AG09309 (cell line): ENCODE data around the gene WDR88.

ENCODE experiments used
- DNase-seq: peaks from one replicate; pipeline ENCODE4 v3.0.0-alpha.2; 2010; ENCODE audit warnings: low read depth
- H3K4me3 ChIP-seq: 2 replicates; pipeline ENCODE4 v1.5.1; 2011; ENCODE audit warnings: mild to moderate bottlenecking, low read depth, low read length, moderate library complexity; ENCODE audit not compliant: control insufficient read depth
- CTCF ChIP-seq: IDR thresholded peaks from 2 replicates; pipeline ENCODE4 v1.5.1; 2011; ENCODE audit warnings: mild to moderate bottlenecking, low read depth, low read length, inconsistent platforms; ENCODE audit not compliant: insufficient read depth, control insufficient read depth; ENCODE audit errors: missing control alignments

The WDR88 gene

DNA sequence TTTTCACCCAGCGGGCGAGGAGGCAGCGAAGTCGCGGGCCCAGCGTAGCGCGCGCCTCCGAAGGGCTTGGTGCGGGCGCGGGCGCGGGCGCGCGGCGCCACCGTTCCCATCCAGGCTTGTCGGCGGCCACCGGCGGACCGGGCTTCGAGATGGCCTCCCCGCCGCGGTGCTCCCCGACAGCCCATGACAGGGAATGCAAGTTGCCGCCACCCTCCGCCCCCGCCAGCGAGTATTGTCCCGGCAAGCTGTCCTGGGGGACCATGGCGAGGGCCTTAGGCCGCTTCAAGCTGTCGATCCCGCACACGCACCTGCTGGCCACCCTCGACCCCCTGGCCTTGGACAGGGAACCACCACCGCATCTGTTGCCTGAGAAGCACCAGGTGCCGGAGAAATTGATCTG, at the start of gene WDR88:
WDR88 (plus strand) TSS at position 94 of the 400 bp plus-strand sequence; CDS start at position 150, 56 bp downstream.
- DNase-seq = no peak
- TF ChIP-seq CTCF = no peak
- no peak within 1 kb of the TSS for H3K4me3 ChIP-seq

DNA sequence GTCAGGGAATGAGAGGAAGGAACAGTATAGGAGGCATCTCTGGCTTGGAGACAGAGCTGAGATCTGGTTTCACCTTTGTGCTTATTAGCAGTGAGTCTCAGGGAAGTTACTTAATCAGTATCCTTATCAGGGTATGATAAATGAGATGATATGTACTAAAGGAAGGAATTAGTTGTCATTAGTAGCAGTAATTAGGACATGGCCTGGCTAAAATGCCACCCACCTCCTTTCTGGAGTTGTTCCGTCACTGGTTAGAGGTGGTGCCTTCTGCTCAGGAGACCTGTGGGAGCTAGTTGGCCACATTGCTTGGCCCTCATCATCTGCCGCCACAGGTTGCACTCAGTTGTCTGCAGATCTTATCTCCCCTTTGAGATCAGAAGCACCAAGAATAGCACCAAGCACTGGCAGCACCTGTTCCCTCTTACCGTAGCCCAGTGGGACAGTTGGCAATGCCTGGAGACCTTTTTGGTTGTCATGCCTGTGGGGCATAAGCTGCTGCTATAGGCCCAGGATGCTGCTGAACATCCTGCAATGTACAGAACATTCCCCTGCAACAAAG, 46.3 kb upstream of the WDR88 start:
- TF ChIP-seq CTCF = no peak
- DNase-seq = no peak
- H3K4me3 ChIP-seq = no peak overlapping the region

GRCh38 chr19:33086955-33087354, 45.0 kb upstream of the WDR88 start:
- no peak for DNase-seq
- TF ChIP-seq CTCF = no peak
- no peak overlapping the region for H3K4me3 ChIP-seq

GRCh38 chr19:33089010-33089409, 42.9 kb upstream of the WDR88 start:
- TF ChIP-seq CTCF = no peak
- no peak for DNase-seq
- no peak overlapping the region for H3K4me3 ChIP-seq

DNA sequence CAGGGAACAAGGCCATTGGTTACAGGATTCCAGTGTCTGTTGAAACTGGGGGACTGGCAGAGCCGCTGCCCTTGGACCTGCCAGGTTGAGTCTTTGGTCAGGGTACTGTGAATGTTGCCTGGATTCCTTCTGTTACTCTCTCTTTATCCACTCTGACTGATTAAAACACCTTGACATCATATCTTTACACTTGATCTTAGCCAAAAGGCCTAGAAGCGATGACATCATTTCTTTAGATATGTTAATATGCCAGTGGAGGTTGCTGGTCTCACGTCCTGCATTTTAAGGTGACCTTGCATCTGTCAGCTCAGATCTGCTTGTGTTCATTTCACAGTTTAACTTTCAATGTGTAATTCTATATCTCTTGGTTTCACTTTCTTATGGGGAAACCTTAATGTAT, 41.7 kb upstream of the WDR88 start:
- no peak overlapping the region for H3K4me3 ChIP-seq
- TF ChIP-seq CTCF = no peak
- DNase-seq = no peak

DNA sequence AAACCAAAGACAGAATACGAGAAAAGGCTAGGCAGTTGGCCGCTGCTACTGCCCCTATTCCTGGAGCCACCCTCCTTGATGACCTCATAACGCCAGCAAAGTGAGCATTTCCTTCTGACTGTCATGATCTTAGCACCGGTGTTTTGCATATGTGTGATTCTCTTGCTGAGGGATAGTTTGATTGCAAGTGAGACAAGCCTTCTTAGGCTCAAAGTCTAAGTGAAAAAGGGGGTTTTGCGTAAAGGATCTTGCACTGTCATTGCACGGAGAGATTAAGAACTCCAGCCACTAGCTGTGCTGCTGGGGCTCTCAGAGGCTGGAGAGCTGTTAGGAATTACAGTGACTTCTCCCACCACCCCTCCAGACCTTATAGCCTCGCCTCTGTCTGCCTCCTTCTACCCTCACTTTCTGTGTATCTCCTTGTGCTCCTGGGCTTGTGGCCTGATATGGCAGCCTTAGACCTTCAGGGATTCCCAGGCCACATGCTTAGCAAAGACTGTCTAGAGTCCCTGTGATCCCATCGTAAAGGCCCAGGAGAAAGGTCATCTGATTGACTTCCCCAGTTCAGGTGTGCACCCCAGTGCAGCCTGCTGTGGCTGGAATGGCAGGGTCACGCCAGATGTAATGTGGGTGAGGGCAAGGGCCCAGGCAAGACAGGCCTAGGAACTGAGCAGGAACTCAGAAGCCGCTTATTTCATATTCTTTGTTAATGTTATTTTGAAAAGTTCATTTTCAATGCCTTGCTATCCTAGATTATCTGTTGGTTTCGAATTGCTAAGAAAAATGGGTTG, 38.3 kb upstream of the WDR88 start:
- no peak for DNase-seq
- no peak overlapping the region for H3K4me3 ChIP-seq
- no peak for TF ChIP-seq CTCF
